COR-L47 (cell line): Measurements from ENCODE around the gene GSTO2.

Source experiments
- DNase-seq: peaks from one replicate; lab custom pipeline; 2025; lab: John Stamatoyannopoulos, UW

The GSTO2 gene

DNA sequence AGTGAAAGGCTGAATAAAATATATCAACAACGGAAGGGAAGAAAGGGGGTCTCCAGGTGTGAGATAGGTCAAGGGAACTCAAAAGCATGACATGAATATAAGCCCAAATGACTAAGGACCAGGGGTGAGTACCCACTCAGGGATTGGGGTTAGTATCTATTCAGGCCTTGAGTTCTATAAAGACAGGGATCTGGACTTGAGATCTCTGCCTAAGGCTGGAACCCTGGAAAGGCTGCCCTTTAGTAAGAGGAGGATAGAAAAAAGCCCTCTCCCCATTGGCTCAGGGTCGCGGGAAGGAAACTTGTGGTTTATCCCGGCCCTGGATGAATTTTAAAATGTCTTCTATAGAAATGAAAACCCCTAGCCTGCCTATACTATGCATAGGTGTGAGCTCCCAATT, 71.7 kb downstream of the GSTO2 start:
- DNase-seq: no peak

DNA sequence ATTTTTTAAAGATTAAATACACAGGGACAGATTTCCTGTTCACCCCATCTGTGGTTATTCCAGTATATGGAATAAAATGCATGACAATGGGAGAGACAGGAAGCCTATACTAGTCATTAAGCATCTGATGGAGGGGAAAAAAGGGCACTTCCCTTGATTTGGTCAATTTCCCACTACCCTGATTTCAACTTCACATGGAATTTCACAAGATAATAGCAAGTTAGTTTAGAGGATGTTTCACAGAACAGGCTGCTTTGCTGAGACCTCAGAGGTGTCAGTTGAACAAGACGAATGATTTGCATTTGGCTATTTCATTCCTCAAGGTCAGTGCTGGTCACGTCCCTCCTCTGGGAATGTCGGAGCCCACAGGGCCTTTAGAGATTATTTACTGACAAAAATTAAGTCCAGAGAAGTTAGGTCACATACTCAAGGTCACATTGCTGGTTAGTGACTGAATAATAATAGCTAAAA, 74.0 kb downstream of the GSTO2 start:
- DNase-seq: no peak

DNA sequence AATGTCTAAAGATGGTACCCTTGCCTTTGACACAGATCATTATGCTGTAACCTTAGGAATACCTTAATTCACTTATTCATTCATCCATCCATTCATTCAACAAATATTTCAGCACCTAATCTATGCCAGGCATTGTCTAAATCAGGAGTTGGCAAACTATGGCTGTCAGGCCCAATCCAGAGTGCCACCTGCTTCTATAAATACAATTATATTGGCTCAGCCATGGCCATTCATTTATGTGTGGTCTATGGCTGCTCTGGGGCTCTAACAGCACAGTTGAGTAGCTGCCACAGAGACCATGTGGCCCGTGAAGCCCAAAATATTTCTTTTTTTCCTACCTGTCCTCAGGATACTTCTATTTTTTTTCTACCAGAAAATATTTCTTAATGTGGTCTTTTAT, 75.2 kb downstream of the GSTO2 start:
- DNase-seq: no peak

- no peak for DNase-seq
These were observed 76.5 kb downstream of the GSTO2 start for GRCh38 chr10:104345515-104345914.

- no peak for DNase-seq
These were observed 77.0 kb downstream of the GSTO2 start for GRCh38 chr10:104345941-104346340.

- DNase-seq: no peak
These were observed 78.5 kb downstream of the GSTO2 start for GRCh38 chr10:104347295-104348045.

DNA sequence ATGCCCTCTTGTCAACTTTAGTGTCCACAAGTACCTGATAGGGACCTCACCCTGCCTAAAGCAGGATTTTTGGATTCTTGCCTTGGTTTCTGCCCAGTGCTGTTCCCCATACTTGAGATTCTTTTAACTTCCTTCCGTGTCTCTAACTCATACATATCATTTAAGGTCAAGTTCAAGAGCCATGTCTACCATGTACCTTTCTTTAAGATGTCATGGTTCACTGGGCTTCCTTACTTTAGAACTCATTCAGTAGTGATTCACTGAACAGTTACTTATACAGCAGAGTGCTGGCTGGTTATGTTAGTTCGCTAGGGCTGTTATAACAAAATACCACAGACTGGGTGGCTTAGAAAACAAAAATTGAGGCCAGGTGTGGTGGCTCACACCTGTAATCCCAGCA, 79.6 kb downstream of the GSTO2 start:
- no peak for DNase-seq

DNA sequence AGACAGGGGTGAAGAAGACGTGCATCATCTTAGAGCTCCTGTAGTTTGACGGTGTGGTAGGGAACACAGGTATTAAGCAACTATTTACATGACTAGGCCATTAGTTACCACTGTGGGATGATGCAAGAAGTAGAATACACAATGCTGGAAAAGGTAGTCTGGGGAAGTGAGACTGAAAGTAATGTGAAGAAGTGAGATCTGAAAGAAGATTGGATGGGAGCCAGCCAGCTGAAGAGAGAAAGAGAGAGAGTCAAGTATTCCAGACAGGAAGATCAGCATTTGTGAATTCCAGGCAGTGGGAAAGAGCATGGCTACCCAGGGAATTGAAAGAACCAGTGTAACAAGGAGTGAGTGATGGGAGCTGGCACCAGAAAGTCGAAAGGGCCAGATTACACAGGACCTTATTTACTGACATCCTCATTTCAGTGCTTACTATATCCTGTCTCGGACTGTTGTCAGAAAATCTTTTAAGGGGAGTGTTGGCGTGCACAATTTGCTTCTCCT, 80.7 kb downstream of the GSTO2 start:
- no peak for DNase-seq

- peak; percentile 43 for DNase-seq
These were observed 81.2 kb downstream of the GSTO2 start for GRCh38 chr10:104350127-104350635.

- DNase-seq: no peak
These were observed 82.2 kb downstream of the GSTO2 start for GRCh38 chr10:104351061-104351702.

DNA sequence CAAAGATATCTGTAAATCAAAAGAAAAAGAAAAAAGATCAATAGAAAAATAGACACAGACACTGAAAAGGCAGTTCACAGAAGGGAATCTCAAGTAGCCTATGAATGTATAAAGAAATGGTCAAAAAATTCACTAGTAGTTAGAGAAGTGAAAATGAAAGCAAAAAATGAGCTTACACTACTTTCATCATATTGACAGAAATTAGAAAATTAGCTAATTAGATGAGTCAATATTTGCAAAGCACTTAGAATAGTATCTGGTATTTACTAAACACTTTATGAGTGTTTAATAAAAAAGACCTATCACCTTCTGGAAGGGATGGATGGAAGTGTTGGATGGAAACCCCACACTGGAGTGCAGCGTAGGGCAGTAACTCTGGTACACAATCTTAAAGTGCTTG, 82.9 kb downstream of the GSTO2 start:
- DNase-seq: no peak

- DNase-seq: peak; percentile 78
These were observed 84.5 kb downstream of the GSTO2 start, which contains the start of gene CFAP58 for GRCh38 chr10:104353325-104354048. Gene CFAP58 (plus strand): TSS chr10:104353833. CDS start chr10:104353898, 65 bp downstream.
